Measurements from ENCODE around the gene HMCN2. TPM values are rescaled to one million over a fixed set of nuclear protein-coding genes. Genes with fewer than 3 reads are reported as not detected.

Gene HMCN2
- total RNA-seq, 1 donor from 2014 or later, result not detected

DNA sequence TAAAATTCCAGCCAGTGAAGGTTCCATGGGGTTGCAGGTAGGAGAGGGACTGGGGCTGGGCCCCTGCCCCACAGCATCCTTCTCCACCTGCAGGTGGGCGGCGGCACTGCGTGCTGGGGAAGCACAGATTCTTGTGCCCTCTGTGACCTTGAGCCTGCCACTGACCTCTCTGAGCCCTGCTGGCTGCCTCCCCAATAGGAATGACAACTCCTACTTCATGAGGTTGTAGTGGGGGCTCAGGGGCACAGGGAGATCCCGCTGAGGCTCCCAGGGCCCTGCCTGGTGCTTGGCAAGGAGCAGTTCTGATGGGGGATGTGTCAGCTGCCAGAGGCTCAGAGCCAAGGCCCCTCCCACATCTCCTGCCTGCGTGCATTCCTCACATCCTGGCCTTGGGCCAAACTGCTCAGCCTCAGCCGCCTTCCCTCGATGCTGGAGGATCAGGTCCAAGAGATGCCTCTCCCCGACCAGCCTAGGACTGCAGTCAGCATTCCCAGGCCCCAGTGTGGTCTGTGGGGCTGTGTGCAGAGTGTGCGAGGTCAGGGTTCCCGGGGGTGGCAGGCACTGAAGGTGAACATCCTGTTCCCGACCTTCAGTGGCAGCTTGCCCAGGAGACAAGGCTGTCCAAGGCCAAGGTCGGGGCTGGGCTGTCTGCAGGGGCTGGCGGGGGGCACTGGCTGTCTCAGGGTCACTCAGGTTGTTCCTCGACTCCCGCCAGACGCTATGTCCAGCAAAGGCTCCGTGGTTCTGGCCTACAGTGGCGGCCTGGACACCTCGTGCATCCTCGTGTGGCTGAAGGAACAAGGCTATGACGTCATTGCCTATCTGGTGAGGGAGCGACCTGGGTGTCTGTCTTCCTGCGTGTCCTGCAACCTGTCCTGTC, 186.2 kb downstream of the HMCN2 start:
- no peak overlapping the region for H3K4me3 ChIP-seq (ENCODE audit: low read depth, low read length)
- H3K36me3 ChIP-seq (ENCODE audit: control insufficient read depth, insufficient read depth, low read length), result no peaks in the 10 kb centered on the region
- peaks cover 4% of the 10 kb centered on the region for H3K27me3 ChIP-seq (ENCODE audit: control insufficient read depth, insufficient read depth, low read length)
- TF ChIP-seq CTCF (IDR thresholded peaks at IDR 0.05; ENCODE audit: insufficient read depth, low read length, poor library complexity, severe bottlenecking), result peak; percentile 79
- DNase-seq (ENCODE audit: low read depth), result peak; percentile 85

GRCh38 chr9:130452835-130453234, 187.3 kb downstream of the HMCN2 start:
- Histone ChIP-seq H3K27me3 (ENCODE audit: control insufficient read depth, insufficient read depth, low read length) (peaks cover 4% of the 10 kb centered on the region), H3K4me3 (ENCODE audit: low read depth, low read length) (no peak overlapping the region), H3K36me3 (ENCODE audit: control insufficient read depth, insufficient read depth, low read length) (no peaks in the 10 kb centered on the region)
- no peak for DNase-seq (ENCODE audit: low read depth)
- TF ChIP-seq CTCF (IDR thresholded peaks at IDR 0.05; ENCODE audit: insufficient read depth, low read length, poor library complexity, severe bottlenecking), result no peak

GRCh38 chr9:130453487-130453886, 187.9 kb downstream of the HMCN2 start:
- TF ChIP-seq CTCF (IDR thresholded peaks at IDR 0.05; ENCODE audit: insufficient read depth, low read length, poor library complexity, severe bottlenecking), result no peak
- peaks cover 5% of the 10 kb centered on the region for H3K27me3 ChIP-seq (ENCODE audit: control insufficient read depth, insufficient read depth, low read length)
- no peak overlapping the region for H3K4me3 ChIP-seq (ENCODE audit: low read depth, low read length)
- peak; percentile 55 for DNase-seq (ENCODE audit: low read depth)
- no peaks in the 10 kb centered on the region for H3K36me3 ChIP-seq (ENCODE audit: control insufficient read depth, insufficient read depth, low read length)

DNA sequence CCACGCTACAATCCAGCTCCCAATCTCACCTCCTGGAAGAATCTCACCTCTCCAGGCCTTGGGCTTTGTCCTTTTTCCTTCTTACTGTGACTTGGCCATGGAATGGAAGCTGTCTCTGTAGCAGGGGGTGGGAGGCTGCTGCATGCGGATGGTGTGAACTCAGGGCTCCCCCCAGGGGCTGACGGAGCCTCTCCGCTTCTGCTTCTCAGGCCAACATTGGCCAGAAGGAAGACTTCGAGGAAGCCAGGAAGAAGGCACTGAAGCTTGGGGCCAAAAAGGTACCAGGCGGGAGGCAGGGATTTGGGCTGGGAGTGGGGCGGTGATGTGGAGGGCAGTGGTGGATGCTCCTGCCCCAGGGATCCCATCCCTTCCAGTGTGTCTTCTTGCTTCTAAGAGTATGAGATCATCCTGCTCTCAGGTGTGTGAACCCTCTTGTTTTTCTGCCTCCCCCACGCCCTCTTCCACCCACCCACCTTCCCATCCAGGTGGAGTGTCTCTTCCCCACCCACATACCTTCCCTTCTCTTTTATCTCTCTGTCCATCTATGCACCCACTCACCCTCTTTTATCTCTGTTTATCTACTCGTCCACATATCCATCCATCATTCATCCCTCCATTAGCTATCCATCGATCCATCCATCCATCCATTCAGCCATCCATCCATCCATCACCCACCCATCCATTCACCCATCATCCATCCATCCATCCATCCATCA, 188.7 kb downstream of the HMCN2 start:
- Histone ChIP-seq H3K36me3 (ENCODE audit: control insufficient read depth, insufficient read depth, low read length) (no peaks in the 10 kb centered on the region), H3K27me3 (ENCODE audit: control insufficient read depth, insufficient read depth, low read length) (peaks cover 12% of the 10 kb centered on the region), H3K4me3 (ENCODE audit: low read depth, low read length) (no peak overlapping the region)
- DNase-seq (ENCODE audit: low read depth), result no peak
- no peak for TF ChIP-seq CTCF (IDR thresholded peaks at IDR 0.05; ENCODE audit: insufficient read depth, low read length, poor library complexity, severe bottlenecking)

DNA sequence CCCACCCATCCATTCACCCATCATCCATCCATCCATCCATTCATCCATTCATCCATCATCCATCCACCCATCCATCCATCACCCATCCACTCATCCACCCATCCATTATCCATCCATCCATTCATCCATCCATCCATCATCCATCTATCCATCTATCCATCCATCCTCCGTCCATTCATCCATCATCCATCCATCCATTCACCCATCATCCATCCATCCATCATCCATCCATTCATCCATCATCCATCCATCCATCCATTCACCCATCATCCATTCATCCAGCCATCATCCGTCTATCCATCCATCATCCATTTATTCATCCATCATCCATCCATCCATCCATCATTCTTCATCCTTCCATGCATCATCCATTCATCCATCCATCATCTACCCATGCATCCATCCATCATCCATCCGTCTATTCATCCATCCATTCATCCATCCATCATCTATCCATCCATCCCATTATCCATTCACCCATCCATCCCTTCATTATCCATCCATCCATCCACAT, 189.3 kb downstream of the HMCN2 start:
- no peaks in the 10 kb centered on the region for H3K36me3 ChIP-seq (ENCODE audit: control insufficient read depth, insufficient read depth, low read length)
- TF ChIP-seq CTCF (IDR thresholded peaks at IDR 0.05; ENCODE audit: insufficient read depth, low read length, poor library complexity, severe bottlenecking), result no peak
- DNase-seq (ENCODE audit: low read depth), result no peak
- H3K27me3 ChIP-seq (ENCODE audit: control insufficient read depth, insufficient read depth, low read length), result peaks cover 12% of the 10 kb centered on the region
- no peak overlapping the region for H3K4me3 ChIP-seq (ENCODE audit: low read depth, low read length)

All from kidney epithelial cell (primary cell).